Measurements from ENCODE around the gene ATF2. TPM values are rescaled to one million over a fixed set of nuclear protein-coding genes. Genes with fewer than 3 reads are reported as not detected.

ATF2 gene
- total and polyA plus RNA-seq, 2 of the 13 experiments (the other 11 are each of a cell fraction or from before 2014, with no cell fraction given), result 91.6 to 95.1 TPM

DNA sequence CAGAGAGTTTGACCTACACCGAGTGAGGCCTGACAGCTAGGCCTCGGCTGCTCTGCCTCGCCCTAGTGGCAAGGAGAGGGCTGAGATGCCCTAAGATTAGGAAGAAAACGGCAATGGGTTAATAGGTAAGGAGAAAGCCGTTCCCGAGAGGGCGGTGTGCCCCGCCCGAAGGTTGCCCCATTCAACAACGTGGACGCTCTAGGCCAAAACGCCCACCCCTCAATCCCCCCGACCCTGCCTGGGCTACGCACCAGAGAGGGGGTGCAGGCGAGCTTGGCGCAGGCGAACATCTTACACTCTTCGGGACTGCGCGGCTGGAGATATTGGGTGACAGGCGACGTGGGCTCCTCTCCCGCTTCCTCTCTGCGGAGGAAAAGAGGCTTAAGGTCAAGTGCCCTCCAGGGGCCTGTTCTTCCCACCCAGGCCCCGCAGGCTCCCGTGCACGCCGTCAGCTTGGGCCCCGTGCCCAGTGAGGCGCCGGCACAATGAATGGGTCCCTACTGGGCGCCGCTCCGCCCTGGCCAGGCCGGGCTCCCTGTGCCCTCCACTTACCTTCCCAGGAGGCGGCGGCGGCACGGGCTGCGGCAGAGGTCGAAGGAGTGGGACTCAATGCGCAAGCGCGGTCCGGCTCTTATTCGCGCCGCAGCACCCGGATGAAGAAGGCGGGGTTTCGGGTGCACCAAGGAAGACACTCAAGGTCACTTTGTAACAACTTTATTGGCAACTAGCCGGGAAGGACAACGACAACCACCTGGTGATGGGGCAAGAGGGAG is 13.3 kb upstream of the ATF2 start, which contains the start of gene ATP5MC3 (continued):
- peak; percentile 70; the same call in 1 of the 2 replicates for TF ChIP-seq PITX1 (CRISPR knock-in tag; IDR thresholded peaks at IDR 0.05)
- TF ChIP-seq, protein P1, sequence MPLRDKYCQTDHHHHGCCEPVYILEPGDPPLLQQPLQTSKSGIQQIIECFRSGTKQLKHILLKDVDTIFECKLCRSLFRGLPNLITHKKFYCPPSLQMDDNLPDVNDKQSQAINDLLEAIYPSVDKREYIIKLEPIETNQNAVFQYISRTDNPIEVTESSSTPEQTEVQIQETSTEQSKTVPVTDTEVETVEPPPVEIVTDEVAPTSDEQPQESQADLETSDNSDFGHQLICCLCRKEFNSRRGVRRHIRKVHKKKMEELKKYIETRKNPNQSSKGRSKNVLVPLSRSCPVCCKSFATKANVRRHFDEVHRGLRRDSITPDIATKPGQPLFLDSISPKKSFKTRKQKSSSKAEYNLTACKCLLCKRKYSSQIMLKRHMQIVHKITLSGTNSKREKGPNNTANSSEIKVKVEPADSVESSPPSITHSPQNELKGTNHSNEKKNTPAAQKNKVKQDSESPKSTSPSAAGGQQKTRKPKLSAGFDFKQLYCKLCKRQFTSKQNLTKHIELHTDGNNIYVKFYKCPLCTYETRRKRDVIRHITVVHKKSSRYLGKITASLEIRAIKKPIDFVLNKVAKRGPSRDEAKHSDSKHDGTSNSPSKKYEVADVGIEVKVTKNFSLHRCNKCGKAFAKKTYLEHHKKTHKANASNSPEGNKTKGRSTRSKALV (CRISPR knock-in tag; IDR thresholded peaks at IDR 0.05), result no peak
- peak; percentile 65 for TF ChIP-seq PPARG (CRISPR knock-in tag; conservative IDR thresholded peaks at IDR 0.05)
- TF ChIP-seq, protein P2, sequence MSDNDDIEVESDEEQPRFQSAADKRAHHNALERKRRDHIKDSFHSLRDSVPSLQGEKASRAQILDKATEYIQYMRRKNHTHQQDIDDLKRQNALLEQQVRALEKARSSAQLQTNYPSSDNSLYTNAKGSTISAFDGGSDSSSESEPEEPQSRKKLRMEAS (IDR thresholded peaks at IDR 0.05), result peak; percentile 61
- no peak for TF ChIP-seq MEIS1 (CRISPR knock-in tag; IDR thresholded peaks at IDR 0.05; ENCODE audit: borderline replicate concordance)
- TF ChIP-seq ZNF75D (CRISPR knock-in tag; IDR thresholded peaks at IDR 0.05; ENCODE audit: borderline replicate concordance), result peak; percentile 90; the same call in 1 of the 2 replicates
- TF ChIP-seq, protein P3, sequence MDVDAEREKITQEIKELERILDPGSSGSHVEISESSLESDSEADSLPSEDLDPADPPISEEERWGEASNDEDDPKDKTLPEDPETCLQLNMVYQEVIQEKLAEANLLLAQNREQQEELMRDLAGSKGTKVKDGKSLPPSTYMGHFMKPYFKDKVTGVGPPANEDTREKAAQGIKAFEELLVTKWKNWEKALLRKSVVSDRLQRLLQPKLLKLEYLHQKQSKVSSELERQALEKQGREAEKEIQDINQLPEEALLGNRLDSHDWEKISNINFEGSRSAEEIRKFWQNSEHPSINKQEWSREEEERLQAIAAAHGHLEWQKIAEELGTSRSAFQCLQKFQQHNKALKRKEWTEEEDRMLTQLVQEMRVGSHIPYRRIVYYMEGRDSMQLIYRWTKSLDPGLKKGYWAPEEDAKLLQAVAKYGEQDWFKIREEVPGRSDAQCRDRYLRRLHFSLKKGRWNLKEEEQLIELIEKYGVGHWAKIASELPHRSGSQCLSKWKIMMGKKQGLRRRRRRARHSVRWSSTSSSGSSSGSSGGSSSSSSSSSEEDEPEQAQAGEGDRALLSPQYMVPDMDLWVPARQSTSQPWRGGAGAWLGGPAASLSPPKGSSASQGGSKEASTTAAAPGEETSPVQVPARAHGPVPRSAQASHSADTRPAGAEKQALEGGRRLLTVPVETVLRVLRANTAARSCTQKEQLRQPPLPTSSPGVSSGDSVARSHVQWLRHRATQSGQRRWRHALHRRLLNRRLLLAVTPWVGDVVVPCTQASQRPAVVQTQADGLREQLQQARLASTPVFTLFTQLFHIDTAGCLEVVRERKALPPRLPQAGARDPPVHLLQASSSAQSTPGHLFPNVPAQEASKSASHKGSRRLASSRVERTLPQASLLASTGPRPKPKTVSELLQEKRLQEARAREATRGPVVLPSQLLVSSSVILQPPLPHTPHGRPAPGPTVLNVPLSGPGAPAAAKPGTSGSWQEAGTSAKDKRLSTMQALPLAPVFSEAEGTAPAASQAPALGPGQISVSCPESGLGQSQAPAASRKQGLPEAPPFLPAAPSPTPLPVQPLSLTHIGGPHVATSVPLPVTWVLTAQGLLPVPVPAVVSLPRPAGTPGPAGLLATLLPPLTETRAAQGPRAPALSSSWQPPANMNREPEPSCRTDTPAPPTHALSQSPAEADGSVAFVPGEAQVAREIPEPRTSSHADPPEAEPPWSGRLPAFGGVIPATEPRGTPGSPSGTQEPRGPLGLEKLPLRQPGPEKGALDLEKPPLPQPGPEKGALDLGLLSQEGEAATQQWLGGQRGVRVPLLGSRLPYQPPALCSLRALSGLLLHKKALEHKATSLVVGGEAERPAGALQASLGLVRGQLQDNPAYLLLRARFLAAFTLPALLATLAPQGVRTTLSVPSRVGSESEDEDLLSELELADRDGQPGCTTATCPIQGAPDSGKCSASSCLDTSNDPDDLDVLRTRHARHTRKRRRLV (CRISPR knock-in tag; IDR thresholded peaks at IDR 0.05), result peak; percentile 94
- TF ChIP-seq, protein P4, sequence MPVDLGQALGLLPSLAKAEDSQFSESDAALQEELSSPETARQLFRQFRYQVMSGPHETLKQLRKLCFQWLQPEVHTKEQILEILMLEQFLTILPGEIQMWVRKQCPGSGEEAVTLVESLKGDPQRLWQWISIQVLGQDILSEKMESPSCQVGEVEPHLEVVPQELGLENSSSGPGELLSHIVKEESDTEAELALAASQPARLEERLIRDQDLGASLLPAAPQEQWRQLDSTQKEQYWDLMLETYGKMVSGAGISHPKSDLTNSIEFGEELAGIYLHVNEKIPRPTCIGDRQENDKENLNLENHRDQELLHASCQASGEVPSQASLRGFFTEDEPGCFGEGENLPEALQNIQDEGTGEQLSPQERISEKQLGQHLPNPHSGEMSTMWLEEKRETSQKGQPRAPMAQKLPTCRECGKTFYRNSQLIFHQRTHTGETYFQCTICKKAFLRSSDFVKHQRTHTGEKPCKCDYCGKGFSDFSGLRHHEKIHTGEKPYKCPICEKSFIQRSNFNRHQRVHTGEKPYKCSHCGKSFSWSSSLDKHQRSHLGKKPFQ (CRISPR knock-in tag; IDR thresholded peaks at IDR 0.05; ENCODE audit: insufficient replicate concordance), result peak; percentile 24
- peak; percentile 90; the same call in 1 of the 2 replicates for TF ChIP-seq GPN1 (CRISPR knock-in tag; IDR thresholded peaks at IDR 0.05; ENCODE audit: borderline replicate concordance)
- no peak for TF ChIP-seq FOXK2 (IDR thresholded peaks at IDR 0.05)
- no peak for TF ChIP-seq ZNF619 (CRISPR knock-in tag; IDR thresholded peaks at IDR 0.05)
- no peak for TF ChIP-seq TCF7L2 (IDR thresholded peaks at IDR 0.05; ENCODE audit: low read depth, low read length)
- TF ChIP-seq, protein P5, sequence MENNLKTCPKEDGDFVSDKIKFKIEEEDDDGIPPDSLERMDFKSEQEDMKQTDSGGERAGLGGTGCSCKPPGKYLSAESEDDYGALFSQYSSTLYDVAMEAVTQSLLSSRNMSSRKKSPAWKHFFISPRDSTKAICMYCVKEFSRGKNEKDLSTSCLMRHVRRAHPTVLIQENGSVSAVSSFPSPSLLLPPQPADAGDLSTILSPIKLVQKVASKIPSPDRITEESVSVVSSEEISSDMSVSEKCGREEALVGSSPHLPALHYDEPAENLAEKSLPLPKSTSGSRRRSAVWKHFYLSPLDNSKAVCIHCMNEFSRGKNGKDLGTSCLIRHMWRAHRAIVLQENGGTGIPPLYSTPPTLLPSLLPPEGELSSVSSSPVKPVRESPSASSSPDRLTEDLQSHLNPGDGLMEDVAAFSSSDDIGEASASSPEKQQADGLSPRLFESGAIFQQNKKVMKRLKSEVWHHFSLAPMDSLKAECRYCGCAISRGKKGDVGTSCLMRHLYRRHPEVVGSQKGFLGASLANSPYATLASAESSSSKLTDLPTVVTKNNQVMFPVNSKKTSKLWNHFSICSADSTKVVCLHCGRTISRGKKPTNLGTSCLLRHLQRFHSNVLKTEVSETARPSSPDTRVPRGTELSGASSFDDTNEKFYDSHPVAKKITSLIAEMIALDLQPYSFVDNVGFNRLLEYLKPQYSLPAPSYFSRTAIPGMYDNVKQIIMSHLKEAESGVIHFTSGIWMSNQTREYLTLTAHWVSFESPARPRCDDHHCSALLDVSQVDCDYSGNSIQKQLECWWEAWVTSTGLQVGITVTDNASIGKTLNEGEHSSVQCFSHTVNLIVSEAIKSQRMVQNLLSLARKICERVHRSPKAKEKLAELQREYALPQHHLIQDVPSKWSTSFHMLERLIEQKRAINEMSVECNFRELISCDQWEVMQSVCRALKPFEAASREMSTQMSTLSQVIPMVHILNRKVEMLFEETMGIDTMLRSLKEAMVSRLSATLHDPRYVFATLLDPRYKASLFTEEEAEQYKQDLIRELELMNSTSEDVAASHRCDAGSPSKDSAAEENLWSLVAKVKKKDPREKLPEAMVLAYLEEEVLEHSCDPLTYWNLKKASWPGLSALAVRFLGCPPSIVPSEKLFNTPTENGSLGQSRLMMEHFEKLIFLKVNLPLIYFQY (CRISPR knock-in tag; IDR thresholded peaks at IDR 0.05; ENCODE audit: borderline replicate concordance), result no peak; the same call in 1 of the 2 replicates
- TF ChIP-seq ATF1 (CRISPR knock-in tag; IDR thresholded peaks at IDR 0.05), result no peak
- no peak for TF ChIP-seq ZSCAN30 (CRISPR knock-in tag; IDR thresholded peaks at IDR 0.05)
- no peak for TF ChIP-seq FIP1L1 (IDR thresholded peaks at IDR 0.05; ENCODE audit: borderline replicate concordance, insufficient read depth, low read depth, low read length)

All from HepG2 (cell line).